Measurements from ENCODE around the gene ARHGAP29. TPM values are rescaled to one million over a fixed set of nuclear protein-coding genes. Genes with fewer than 3 reads are reported as not detected.

Gene ARHGAP29
- polyA plus RNA-seq, 4 donors = 0.22 to 7.0 (median 3.6) TPM

- DNase-seq = peak in 1 of 2 donors; percentile 43
- peak overlapping the region; percentile 13 to 82 (median 48) for H3K27ac ChIP-seq (ENCODE audit: low read depth in 1 of 3, low read length in 2 of 3)
Observed at GRCh38 chr1:94236630-94237290, 624 bp downstream of the ARHGAP29 start.

GRCh38 chr1:94236013-94236491 is 1.3 kb downstream of the ARHGAP29 start:
- H3K27ac ChIP-seq (ENCODE audit: low read depth in 1 of 3, low read length in 2 of 3) = peak overlapping the region in 1 of 3 donors; percentile 82
- H3K4me3 ChIP-seq (ENCODE audit: low read depth in 1 of 3, low read length in 3 of 3) = peak overlapping the region in 1 of 3 donors; percentile 55
- WGBS, 3 donors = 3 to 12% (median 6%) methylated on average over 6 of the region's 6 CpGs
- no peaks in the 10 kb centered on the region for H3K36me3 ChIP-seq (ENCODE audit: control insufficient read depth in 3 of 3, insufficient read depth in 2 of 3, low read depth in 1 of 3, low read length in 3 of 3)
- FAIRE-seq (no peak), DNase-seq (no peak)
- peaks cover 0 to 8% (median 0%) of the 10 kb centered on the region in 3 donors for H3K4me1 ChIP-seq (ENCODE audit: control insufficient read depth in 3 of 3, insufficient read depth in 2 of 3, low read depth in 1 of 3, low read length in 2 of 3)
- no peaks in the 10 kb centered on the region for H3K9me3 ChIP-seq (ENCODE audit: control insufficient read depth in 2 of 2, insufficient read depth in 1 of 2, low read depth in 1 of 2, low read length in 1 of 2)
- H3K27me3 ChIP-seq (ENCODE audit: control insufficient read depth in 3 of 3, insufficient read depth in 3 of 3, low read length in 3 of 3) = peaks cover 2 to 43% (median 6%) of the 10 kb centered on the region in 3 donors

More at GRCh38 chr1:94236630-94237290, 624 bp downstream of the ARHGAP29 start:
- peak overlapping the region; percentile 48 to 64 (median 55) for H3K4me3 ChIP-seq (ENCODE audit: low read depth in 1 of 3, low read length in 3 of 3)
- H3K9me3 ChIP-seq (ENCODE audit: control insufficient read depth in 2 of 2, insufficient read depth in 1 of 2, low read depth in 1 of 2, low read length in 1 of 2) = no peaks in the 10 kb centered on the region
- peaks cover 0 to 8% (median 0%) of the 10 kb centered on the region in 3 donors for H3K4me1 ChIP-seq (ENCODE audit: control insufficient read depth in 3 of 3, insufficient read depth in 2 of 3, low read depth in 1 of 3, low read length in 2 of 3)
- 1 to 2% (median 1%) methylated on average over 39 of the region's 39 CpGs for WGBS, 3 donors
- peaks cover 2 to 43% (median 6%) of the 10 kb centered on the region in 3 donors for H3K27me3 ChIP-seq (ENCODE audit: control insufficient read depth in 3 of 3, insufficient read depth in 3 of 3, low read length in 3 of 3)
- FAIRE-seq = no peak
- H3K36me3 ChIP-seq (ENCODE audit: control insufficient read depth in 3 of 3, insufficient read depth in 2 of 3, low read depth in 1 of 3, low read length in 3 of 3) = no peaks in the 10 kb centered on the region

- DNase-seq (no peak), FAIRE-seq (no peak)
- peaks cover 2 to 43% (median 6%) of the 10 kb centered on the region in 3 donors for H3K27me3 ChIP-seq (ENCODE audit: control insufficient read depth in 3 of 3, insufficient read depth in 3 of 3, low read length in 3 of 3)
Observed at GRCh38 chr1:94235189-94236012, 2.0 kb downstream of the ARHGAP29 start.

GRCh38 chr1:94234615-94235014 is 2.8 kb downstream of the ARHGAP29 start:
- H3K4me1 ChIP-seq (ENCODE audit: control insufficient read depth in 3 of 3, insufficient read depth in 2 of 3, low read depth in 1 of 3, low read length in 2 of 3) = peaks cover 0 to 8% (median 0%) of the 10 kb centered on the region in 3 donors

More at GRCh38 chr1:94235189-94236012, 2.0 kb downstream of the ARHGAP29 start:
- H3K4me1 ChIP-seq (ENCODE audit: control insufficient read depth in 3 of 3, insufficient read depth in 2 of 3, low read depth in 1 of 3, low read length in 2 of 3) = peaks cover 0 to 8% (median 0%) of the 10 kb centered on the region in 3 donors
- H3K9me3 ChIP-seq (ENCODE audit: control insufficient read depth in 2 of 2, insufficient read depth in 1 of 2, low read depth in 1 of 2, low read length in 1 of 2) = no peaks in the 10 kb centered on the region
- no peak overlapping the region for H3K27ac ChIP-seq (ENCODE audit: low read depth in 1 of 3, low read length in 2 of 3)
- H3K36me3 ChIP-seq (ENCODE audit: control insufficient read depth in 3 of 3, insufficient read depth in 2 of 3, low read depth in 1 of 3, low read length in 3 of 3) = no peaks in the 10 kb centered on the region
- H3K4me3 ChIP-seq (ENCODE audit: low read depth in 1 of 3, low read length in 3 of 3) = peak overlapping the region in 1 of 3 donors; percentile 55
- 37 to 40% (median 39%) methylated on average over 9 of the region's 9 CpGs for WGBS, 3 donors

GRCh38 chr1:94231746-94232145 is 5.6 kb downstream of the ARHGAP29 start:
- peaks cover 2 to 17% (median 2%) of the 10 kb centered on the region in 3 donors for H3K27me3 ChIP-seq (ENCODE audit: control insufficient read depth in 3 of 3, insufficient read depth in 3 of 3, low read length in 3 of 3)
- no peak overlapping the region for H3K4me3 ChIP-seq (ENCODE audit: low read depth in 1 of 3, low read length in 3 of 3)
- no peak overlapping the region for H3K27ac ChIP-seq (ENCODE audit: low read depth in 1 of 3, low read length in 2 of 3)
- H3K36me3 ChIP-seq (ENCODE audit: control insufficient read depth in 3 of 3, insufficient read depth in 2 of 3, low read depth in 1 of 3, low read length in 3 of 3) = no peaks in the 10 kb centered on the region
- 65 to 78% (median 73%) methylated on average over 1 of the region's 1 CpG for WGBS, 3 donors
- peaks cover 0 to 5% (median 0%) of the 10 kb centered on the region in 3 donors for H3K4me1 ChIP-seq (ENCODE audit: control insufficient read depth in 3 of 3, insufficient read depth in 2 of 3, low read depth in 1 of 3, low read length in 2 of 3)
- DNase-seq (no peak), FAIRE-seq (no peak)
- no peaks in the 10 kb centered on the region for H3K9me3 ChIP-seq (ENCODE audit: control insufficient read depth in 2 of 2, insufficient read depth in 1 of 2, low read depth in 1 of 2, low read length in 1 of 2)

More at GRCh38 chr1:94234615-94235014, 2.8 kb downstream of the ARHGAP29 start:
- FAIRE-seq (no peak), DNase-seq (no peak)
- WGBS, 3 donors = 46 to 56% (median 54%) methylated on average over 1 of the region's 1 CpG
- no peaks in the 10 kb centered on the region for H3K36me3 ChIP-seq (ENCODE audit: control insufficient read depth in 3 of 3, insufficient read depth in 2 of 3, low read depth in 1 of 3, low read length in 3 of 3)
- H3K9me3 ChIP-seq (ENCODE audit: control insufficient read depth in 2 of 2, insufficient read depth in 1 of 2, low read depth in 1 of 2, low read length in 1 of 2) = no peaks in the 10 kb centered on the region
- H3K27ac ChIP-seq (ENCODE audit: low read depth in 1 of 3, low read length in 2 of 3) = no peak overlapping the region
- no peak overlapping the region for H3K4me3 ChIP-seq (ENCODE audit: low read depth in 1 of 3, low read length in 3 of 3)
- peaks cover 2 to 39% (median 6%) of the 10 kb centered on the region in 3 donors for H3K27me3 ChIP-seq (ENCODE audit: control insufficient read depth in 3 of 3, insufficient read depth in 3 of 3, low read length in 3 of 3)

- DNase-seq = no peak
- Histone ChIP-seq H3K4me3 (ENCODE audit: low read depth in 1 of 3, low read length in 3 of 3) (no peak overlapping the region), H3K9me3 (ENCODE audit: control insufficient read depth in 2 of 2, insufficient read depth in 1 of 2, low read depth in 1 of 2, low read length in 1 of 2) (no peaks in the 10 kb centered on the region), H3K36me3 (ENCODE audit: control insufficient read depth in 3 of 3, insufficient read depth in 2 of 3, low read depth in 1 of 3, low read length in 3 of 3) (no peaks in the 10 kb centered on the region), H3K27me3 (ENCODE audit: control insufficient read depth in 3 of 3, insufficient read depth in 3 of 3, low read length in 3 of 3) (peaks cover 0 to 9% (median 2%) of the 10 kb centered on the region in 3 donors), H3K4me1 (ENCODE audit: control insufficient read depth in 3 of 3, insufficient read depth in 2 of 3, low read depth in 1 of 3, low read length in 2 of 3) (no peaks in the 10 kb centered on the region), H3K27ac (ENCODE audit: low read depth in 1 of 3, low read length in 2 of 3) (no peak overlapping the region)
- no peak for FAIRE-seq
- WGBS, 3 donors = 83 to 84% (median 83%) methylated on average over 1 of the region's 1 CpG
Observed at GRCh38 chr1:94230920-94231319, 6.5 kb downstream of the ARHGAP29 start.

GRCh38 chr1:94228640-94229375 is 8.6 kb downstream of the ARHGAP29 start:
- Histone ChIP-seq H3K27me3 (ENCODE audit: control insufficient read depth in 3 of 3, insufficient read depth in 3 of 3, low read length in 3 of 3) (peaks cover 0 to 5% (median 0%) of the 10 kb centered on the region in 3 donors), H3K9me3 (ENCODE audit: control insufficient read depth in 2 of 2, insufficient read depth in 1 of 2, low read depth in 1 of 2, low read length in 1 of 2) (no peaks in the 10 kb centered on the region), H3K4me1 (ENCODE audit: control insufficient read depth in 3 of 3, insufficient read depth in 2 of 3, low read depth in 1 of 3, low read length in 2 of 3) (no peaks in the 10 kb centered on the region), H3K36me3 (ENCODE audit: control insufficient read depth in 3 of 3, insufficient read depth in 2 of 3, low read depth in 1 of 3, low read length in 3 of 3) (no peaks in the 10 kb centered on the region), H3K27ac (ENCODE audit: low read depth in 1 of 3, low read length in 2 of 3) (no peak overlapping the region), H3K4me3 (ENCODE audit: low read depth in 1 of 3, low read length in 3 of 3) (no peak overlapping the region)
- 26 to 50% (median 39%) methylated on average over 4 of the region's 4 CpGs for whole genome bisulfite sequencing, 3 donors
- FAIRE-seq (no peak), DNase-seq (no peak)

- H3K4me1 ChIP-seq (ENCODE audit: control insufficient read depth in 3 of 3, insufficient read depth in 2 of 3, low read depth in 1 of 3, low read length in 2 of 3) = no peaks in the 10 kb centered on the region
- no peak for FAIRE-seq
Observed at GRCh38 chr1:94227624-94228023, 9.8 kb downstream of the ARHGAP29 start.

More at GRCh38 chr1:94227624-94228023, 9.8 kb downstream of the ARHGAP29 start:
- WGBS, 3 donors = 48 to 64% (median 51%) methylated on average over 1 of the region's 1 CpG
- Histone ChIP-seq H3K9me3 (ENCODE audit: control insufficient read depth in 2 of 2, insufficient read depth in 1 of 2, low read depth in 1 of 2, low read length in 1 of 2) (no peaks in the 10 kb centered on the region), H3K36me3 (ENCODE audit: control insufficient read depth in 3 of 3, insufficient read depth in 2 of 3, low read depth in 1 of 3, low read length in 3 of 3) (no peaks in the 10 kb centered on the region), H3K4me3 (ENCODE audit: low read depth in 1 of 3, low read length in 3 of 3) (no peak overlapping the region), H3K27me3 (ENCODE audit: control insufficient read depth in 3 of 3, insufficient read depth in 3 of 3, low read length in 3 of 3) (no peaks in the 10 kb centered on the region), H3K27ac (ENCODE audit: low read depth in 1 of 3, low read length in 2 of 3) (no peak overlapping the region)
- DNase-seq = no peak
